NCI-H345 treated with DMSO at 0.1 percent for 48 hours (cell line): ENCODE measurements around the gene RAD1.
"Not testable (repeated sequence)": the region's sequence is repeated elsewhere in the genome, so short reads cannot be mapped to it uniquely, and the experiment has no call there.

Experiments
- DNase-seq: peaks from one replicate; lab custom pipeline; 2025; ENCODE audit not compliant: unreplicated experiment; lab: John Stamatoyannopoulos, UW

Gene RAD1

GRCh38 chr5:34915139-34915855, at the start of gene RAD1, which contains the start of gene BRIX1:
RAD1 (minus strand) TSS chr5:34915504; CDS start chr5:34914892, 612 bp downstream.
BRIX1 (plus strand) TSS chr5:34915711; CDS start chr5:34915739, 28 bp downstream.
- peak; percentile 96 for DNase-seq

- DNase-seq: no peak
Observed at GRCh38 chr5:34959323-34959722, 44.0 kb upstream of the RAD1 start.

GRCh38 chr5:34957857-34958690, 42.8 kb upstream of the RAD1 start:
- no peak for DNase-seq

GRCh38 chr5:34957321-34957720, 42.0 kb upstream of the RAD1 start:
- DNase-seq: no peak

GRCh38 chr5:34944460-34945047, 29.2 kb upstream of the RAD1 start:
- DNase-seq: no peak

- DNase-seq: no peak
Observed at GRCh38 chr5:34944044-34944443, 28.7 kb upstream of the RAD1 start.

GRCh38 chr5:34941936-34942335, 26.6 kb upstream of the RAD1 start:
- DNase-seq: no peak

- DNase-seq: no peak
Observed at GRCh38 chr5:34932947-34933346, 17.6 kb upstream of the RAD1 start.

- no peak for DNase-seq
Observed at GRCh38 chr5:34930870-34931269, 15.6 kb upstream of the RAD1 start.

- no peak for DNase-seq
Observed at GRCh38 chr5:34930462-34930844, 15.1 kb upstream of the RAD1 start.

GRCh38 chr5:34929720-34930461, 14.6 kb upstream of the RAD1 start:
- DNase-seq: peak; percentile 41

- peak; percentile 97 for DNase-seq
Observed at GRCh38 chr5:34929134-34929719, 13.9 kb upstream of the RAD1 start, which contains the start of gene DNAJC21. DNAJC21 (plus strand) TSS chr5:34929559; CDS start chr5:34929820, 261 bp downstream.

- DNase-seq: no peak
Observed at GRCh38 chr5:34928267-34928666, 13.0 kb upstream of the RAD1 start.

GRCh38 chr5:34927785-34928184, 12.5 kb upstream of the RAD1 start:
- no peak for DNase-seq

GRCh38 chr5:34926318-34926888, 11.1 kb upstream of the RAD1 start:
- DNase-seq: no peak

- no peak for DNase-seq
Observed at GRCh38 chr5:34924462-34924765, 9.1 kb upstream of the RAD1 start.

- DNase-seq: no peak
Observed at GRCh38 chr5:34923694-34924461, 8.6 kb upstream of the RAD1 start.

- not testable (repeated sequence) for DNase-seq
Observed at GRCh38 chr5:34923256-34923655, 8.0 kb upstream of the RAD1 start.

- no peak for DNase-seq
Observed at GRCh38 chr5:34919077-34919476, 3.8 kb upstream of the RAD1 start.

GRCh38 chr5:34918025-34918424, 2.7 kb upstream of the RAD1 start:
- DNase-seq: no peak
